Stimulated activated CD8-positive, alpha-beta memory T cell treated with anti-CD3 and anti-CD28 coated beads, Interleukin-7, amount 100 ng/mL, for 48 hours (primary cell): ENCODE measurements around the gene SIRPB1.
A peak's percentile ranks its signal among the peaks of the same experiment; 100 is the strongest.
"Not testable (repeated sequence)": the region's sequence is repeated elsewhere in the genome, so short reads cannot be mapped to it uniquely, and the experiment has no call there.

Experiments used
- DNase-seq, 2 donors: peaks; one replicate each; pipeline ENCODE4 v3.0.0-alpha.2; 2020; ENCODE audit warnings: low read depth in 1 of 2; ENCODE audit errors: extremely low read depth in 1 of 2

Gene SIRPB1

GRCh38 chr20:1637755-1638154, 17.9 kb upstream of the SIRPB1 start:
- DNase-seq = no peak

DNA sequence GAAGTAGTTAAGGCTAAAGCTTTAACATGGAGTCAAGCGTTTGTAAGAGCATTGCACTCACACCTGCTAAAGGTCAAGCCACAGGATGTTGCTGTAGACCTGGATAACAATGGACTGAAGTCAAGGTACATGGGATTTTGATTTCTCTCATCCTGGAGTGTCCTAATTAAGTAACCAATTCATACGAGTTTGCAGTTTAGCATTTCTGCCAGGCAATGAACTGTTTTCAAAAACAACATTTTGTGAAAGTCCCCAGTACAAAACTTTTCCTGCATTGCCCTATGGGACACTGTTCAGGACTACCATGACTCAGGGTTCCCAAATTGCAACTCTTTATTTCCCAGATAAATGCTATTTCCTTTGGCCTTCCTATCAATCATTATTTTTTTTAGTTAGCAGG, 17.4 kb upstream of the SIRPB1 start:
- no peak for DNase-seq

DNA sequence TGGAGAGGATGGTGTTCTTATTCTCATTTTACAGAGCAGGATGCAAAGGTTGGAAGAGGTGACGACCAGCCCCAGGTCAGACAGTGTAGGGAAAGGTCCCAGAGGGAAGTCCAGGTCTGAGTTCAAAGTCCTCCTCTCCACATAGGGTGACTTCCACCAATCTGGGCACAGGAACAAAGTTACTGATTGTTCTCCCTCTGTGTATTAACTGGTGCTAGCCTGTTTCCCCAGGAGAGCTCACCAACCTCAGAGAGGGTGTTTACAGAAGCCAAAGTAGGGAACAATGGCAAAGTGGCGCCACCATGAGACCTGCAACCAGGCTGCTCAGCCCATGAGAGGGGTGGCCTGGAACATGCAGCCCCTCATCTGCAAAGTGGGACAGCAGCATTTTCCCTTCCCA, 16.8 kb upstream of the SIRPB1 start:
- DNase-seq = no peak

DNA sequence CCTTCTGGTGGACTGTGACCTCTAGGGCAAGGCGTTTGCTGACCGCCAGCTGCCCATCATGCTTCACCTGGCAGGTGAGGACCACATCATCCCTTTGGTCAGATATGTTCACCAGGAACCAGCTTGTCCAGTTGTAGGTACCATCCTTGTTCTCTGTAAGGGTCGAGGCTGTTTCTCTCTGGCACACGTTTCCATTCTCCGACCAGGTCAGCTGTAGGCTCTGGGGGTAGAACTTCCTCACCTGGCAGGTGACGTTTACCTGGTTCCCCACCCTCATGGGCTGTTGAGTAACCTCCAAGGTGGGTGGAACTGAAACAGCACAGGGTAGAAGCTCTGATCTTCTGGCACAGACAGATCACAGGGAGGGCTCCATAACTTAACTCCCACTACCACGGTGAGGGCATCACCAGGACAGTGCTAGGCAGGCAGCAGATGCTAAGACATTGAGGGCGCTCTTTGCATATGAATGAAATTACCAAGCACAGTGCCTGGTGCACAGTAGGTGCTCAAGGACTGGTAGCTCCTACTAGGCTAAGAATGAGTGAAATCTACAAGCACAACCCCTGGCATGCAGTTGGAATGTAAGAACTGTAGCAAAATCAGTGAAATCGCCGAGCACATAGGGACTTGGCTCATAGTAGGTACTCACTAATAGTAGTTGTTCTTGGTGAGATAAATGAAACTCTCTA, 15.6 kb upstream of the SIRPB1 start:
- no peak for DNase-seq

- no peak for DNase-seq
Measured at GRCh38 chr20:1633535-1633934, 13.7 kb upstream of the SIRPB1 start.

DNA sequence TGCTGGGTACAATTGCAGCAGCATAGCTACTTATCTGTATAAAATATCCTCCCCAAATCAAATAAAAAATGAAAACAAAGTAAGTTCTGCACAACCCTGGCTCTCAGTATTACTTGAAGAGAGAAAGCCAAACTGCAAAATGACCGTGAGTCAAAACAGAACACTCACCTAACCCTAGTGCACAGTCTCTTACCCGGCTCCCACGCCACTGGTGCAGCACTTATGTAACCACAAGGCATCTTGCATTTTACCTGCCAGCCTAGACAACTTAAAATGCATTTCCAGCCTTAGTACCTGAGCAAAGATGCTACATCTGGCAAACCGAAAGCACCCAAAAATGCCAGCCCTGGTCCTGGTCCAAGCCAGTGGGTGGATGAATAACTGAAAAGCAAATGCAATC, 12.4 kb upstream of the SIRPB1 start:
- DNase-seq = peak in 1 of 2 donors; percentile 38

DNA sequence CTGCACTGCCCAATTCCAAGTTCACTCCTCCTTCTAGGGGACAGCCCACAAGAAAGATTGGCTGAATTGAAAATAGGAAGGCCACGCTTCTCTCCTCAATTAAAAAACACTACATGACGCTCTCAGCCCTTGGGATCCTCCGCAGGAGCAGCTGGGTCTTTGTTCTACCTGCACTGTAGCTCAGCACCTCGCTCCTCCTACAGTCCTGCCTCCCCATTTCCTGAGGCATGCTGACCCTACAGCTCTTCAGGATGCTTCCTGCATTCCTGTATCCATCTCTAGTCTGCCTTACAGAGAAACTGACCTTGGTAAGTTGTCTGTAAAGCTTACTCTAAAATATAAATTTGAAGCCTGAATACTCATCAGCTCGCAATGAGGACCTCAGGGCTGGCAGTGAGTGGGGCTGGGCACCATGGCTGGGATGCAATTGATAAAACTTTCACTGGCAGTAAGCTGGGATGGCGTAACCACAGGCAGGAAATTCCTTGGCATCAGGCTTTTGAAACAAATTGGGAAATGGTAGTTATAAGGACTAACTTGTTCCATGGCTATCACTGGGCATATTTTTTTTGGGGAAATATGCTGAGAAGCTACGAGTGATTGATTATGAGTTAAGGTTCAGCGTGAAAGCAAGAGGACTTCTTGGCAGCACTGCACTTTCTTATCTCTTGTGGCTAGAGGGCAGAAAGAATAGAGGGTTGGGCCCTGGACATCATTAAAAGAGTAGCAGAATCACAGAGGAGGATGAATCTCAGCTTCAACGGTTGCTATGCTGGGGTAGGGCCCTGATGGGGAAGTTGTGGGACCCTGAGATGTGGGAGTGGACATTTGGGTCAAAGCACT, 11.7 kb upstream of the SIRPB1 start:
- no peak for DNase-seq

DNA sequence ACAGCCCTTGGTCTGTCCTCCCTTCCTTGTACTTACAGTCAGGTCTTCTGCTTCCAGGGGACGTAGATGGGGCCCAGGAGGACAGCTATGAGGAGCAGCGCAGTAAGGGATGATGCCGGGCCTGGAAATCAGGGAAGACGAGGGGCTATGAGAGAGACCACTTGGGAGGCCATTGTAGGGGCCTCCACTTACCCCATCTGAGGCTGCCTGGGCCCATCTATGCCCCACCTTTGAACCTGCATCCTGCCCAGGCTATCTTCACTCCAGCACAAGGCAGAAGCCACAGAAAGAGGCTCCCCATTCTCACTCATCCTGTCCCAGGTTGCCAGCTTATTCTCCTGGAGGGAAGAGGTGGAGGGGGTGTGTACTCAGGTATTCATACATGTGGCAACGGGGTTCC, 10.4 kb upstream of the SIRPB1 start:
- no peak for DNase-seq

DNA sequence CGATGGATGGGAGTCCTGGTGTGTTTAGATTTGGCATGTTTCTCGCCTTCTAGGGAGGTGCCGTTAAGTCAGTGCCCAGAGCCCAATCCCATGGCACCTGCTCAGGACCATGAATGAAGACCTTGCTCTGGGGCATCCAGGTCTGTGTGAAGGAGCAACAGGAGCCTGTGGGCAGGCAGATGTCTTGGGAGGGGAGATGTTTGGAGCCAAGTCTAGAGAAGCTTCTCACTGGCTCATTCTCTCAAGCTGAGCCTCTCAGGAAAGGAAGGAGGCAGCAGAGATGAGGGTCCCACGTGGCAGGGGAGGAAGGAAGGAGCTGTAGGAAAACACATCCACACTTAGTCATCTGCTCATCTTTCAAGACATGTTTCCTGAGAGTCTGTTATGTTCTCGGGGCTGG, 9.5 kb upstream of the SIRPB1 start:
- no peak for DNase-seq

- no peak for DNase-seq
Measured at GRCh38 chr20:1628621-1629020, 8.8 kb upstream of the SIRPB1 start.

DNA sequence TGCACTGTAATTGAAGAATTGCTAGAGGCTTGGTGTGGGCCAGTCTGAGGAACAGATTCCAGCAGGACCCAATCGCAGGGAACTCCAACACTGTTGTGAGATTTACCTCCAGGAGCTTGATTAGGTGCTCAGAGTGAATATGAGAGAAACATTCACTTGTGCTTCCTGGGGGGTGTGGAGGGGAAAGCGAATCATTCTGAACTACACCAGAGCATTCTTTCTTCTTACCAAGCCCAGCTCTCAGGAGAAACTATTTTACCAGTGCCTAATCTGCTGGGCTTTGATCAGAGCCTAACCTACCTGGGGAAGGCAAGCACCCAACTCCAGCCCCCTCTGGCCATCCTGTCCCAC, 7.4 kb upstream of the SIRPB1 start:
- DNase-seq = no peak

GRCh38 chr20:1626528-1627199, 6.9 kb upstream of the SIRPB1 start:
- DNase-seq = no peak

- no peak for DNase-seq
Measured at GRCh38 chr20:1625083-1625690, 5.4 kb upstream of the SIRPB1 start.

DNA sequence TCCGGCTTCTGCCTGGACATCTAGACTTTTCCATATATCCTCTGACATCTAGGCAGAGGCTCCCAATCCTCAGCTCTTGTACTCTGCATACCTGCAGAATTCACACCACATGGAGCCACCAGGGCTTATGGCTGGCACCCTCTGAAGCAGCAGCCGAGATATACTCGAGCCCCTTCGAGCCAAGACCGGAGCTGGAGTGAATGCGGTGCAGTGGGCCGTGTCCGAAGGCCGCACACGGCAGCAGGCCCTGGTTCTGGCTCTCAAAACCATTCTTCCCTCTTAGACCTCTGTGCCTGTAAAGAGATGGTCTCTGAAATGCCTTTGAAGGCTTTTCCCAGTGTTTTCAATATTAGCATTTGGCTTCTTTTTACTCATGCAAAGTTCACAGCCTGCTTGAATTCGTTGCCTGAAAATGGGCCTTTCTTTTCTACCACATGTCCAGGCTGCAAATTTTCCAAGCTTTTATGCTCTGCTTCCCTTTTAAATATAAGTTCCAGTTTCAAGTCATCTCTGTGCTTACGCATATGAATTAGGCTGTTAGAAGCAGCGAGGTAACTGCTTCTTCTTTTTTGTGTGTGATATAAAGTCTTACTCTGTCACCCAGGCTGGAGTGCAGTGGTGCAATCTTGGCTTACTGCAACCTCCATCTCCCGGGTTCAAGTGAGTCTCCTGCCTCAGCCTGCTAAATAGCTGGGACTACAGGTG, 3.8 kb upstream of the SIRPB1 start:
- DNase-seq = no peak

DNA sequence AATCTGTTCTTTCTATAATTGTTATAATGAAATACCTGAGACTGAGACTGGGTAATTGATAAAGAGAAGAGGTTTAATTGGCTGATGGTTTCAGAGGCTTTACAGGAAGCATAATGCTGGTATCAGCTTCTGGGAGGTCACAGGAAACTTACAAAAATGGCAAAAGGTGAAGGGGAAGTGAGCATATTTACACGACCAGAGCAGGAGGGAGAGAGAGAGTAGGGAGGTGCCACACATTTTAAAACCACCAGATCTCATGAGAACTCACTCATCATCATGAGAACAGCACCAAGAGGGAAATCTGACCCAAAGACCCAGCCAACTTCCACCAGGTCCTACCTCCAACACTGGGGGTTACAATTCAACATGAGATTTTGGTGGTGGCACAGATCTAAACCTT, 2.6 kb upstream of the SIRPB1 start:
- DNase-seq = no peak

- DNase-seq = no peak
Measured at GRCh38 chr20:1621316-1621715, 1.5 kb upstream of the SIRPB1 start.

- no peak for DNase-seq
Measured at GRCh38 chr20:1618954-1619540, 762 bp downstream of the SIRPB1 start.

GRCh38 chr20:1618479-1618878, 1.3 kb downstream of the SIRPB1 start:
- no peak for DNase-seq

GRCh38 chr20:1616858-1617434, 2.9 kb downstream of the SIRPB1 start:
- DNase-seq = no peak

DNA sequence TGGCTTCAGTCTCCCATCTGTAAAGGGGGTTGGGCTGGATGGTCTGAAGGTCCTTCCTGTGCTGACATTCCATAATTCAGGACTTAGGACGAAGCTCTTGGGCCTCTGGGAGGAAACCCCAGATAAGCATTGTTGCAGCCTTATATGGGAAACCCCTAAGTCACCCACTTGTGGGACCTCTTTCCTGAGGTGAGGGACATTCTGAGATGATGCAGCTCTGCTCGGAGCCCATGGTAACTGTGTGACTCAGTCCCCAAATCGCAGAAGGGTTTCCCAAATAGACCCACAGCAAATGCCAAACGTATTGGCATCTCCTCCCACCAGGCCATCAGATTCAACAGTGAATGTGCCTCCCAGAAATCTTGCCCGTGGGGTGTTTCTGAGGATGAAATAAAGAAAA, 9.4 kb downstream of the SIRPB1 start:
- not testable (repeated sequence) for DNase-seq
